SK-N-SH treated with all-trans-retinoic acid at 6 μM for 48 hours (cell line): ENCODE results near the gene RBMS1.

Experiments used
- ATAC-seq: fragments of 200-7000 bp; cut with Tn5 transposase; 3 replicates; pipeline ENCODE4 v1.9.1; 2020; ENCODE audit warnings: mild to moderate bottlenecking, moderate library complexity
- BACH2 ChIP-seq: fragments of 250-450 bp; sonication (Bioruptor Pico); IDR thresholded peaks from 2 replicates; pipeline ENCODE4 v1.9.0; 2021; ENCODE audit warnings: mild to moderate bottlenecking, borderline replicate concordance
- CREB5 ChIP-seq: fragments of 250-450 bp; sonication (Bioruptor Pico); IDR thresholded peaks from 2 replicates; pipeline ENCODE4 v1.5.1; 2020; ENCODE audit warnings: low read depth, mild to moderate bottlenecking, moderate library complexity
- CSDC2 ChIP-seq: fragments of 250-450 bp; sonication (Bioruptor Pico); IDR thresholded peaks from 2 replicates; pipeline ENCODE4 v1.5.0; 2020; ENCODE audit warnings: mild to moderate bottlenecking, moderate library complexity
- ESRRG ChIP-seq: fragments of 250-450 bp; sonication (Bioruptor Pico); IDR thresholded peaks from 2 replicates; pipeline ENCODE4 v1.6.1; 2021; ENCODE audit warnings: mild to moderate bottlenecking
- GLIS3 ChIP-seq: fragments of 250-450 bp; sonication (Bioruptor Pico); IDR thresholded peaks from 2 replicates; pipeline ENCODE4 v1.5.0; 2020; ENCODE audit warnings: mild to moderate bottlenecking, moderate library complexity
- ISL1 ChIP-seq: fragments of 250-450 bp; sonication (Bioruptor Pico); IDR thresholded peaks from 2 replicates; pipeline ENCODE4 v2.1.2; 2022; ENCODE audit warnings: mild to moderate bottlenecking, moderate library complexity
- OSR1 ChIP-seq: fragments of 250-450 bp; sonication (Bioruptor Pico); IDR thresholded peaks from 2 replicates; pipeline ENCODE4 v1.8.0; 2022; ENCODE audit warnings: moderate library complexity, mild to moderate bottlenecking, inconsistent platforms
- PPARA ChIP-seq: fragments of 250-450 bp; sonication (Bioruptor Pico); IDR thresholded peaks from 2 replicates; pipeline ENCODE4 v1.5.0; 2020; ENCODE audit warnings: mild to moderate bottlenecking, borderline replicate concordance
- RARB ChIP-seq: fragments of 250-450 bp; sonication (Bioruptor Pico); IDR thresholded peaks from 2 replicates; pipeline ENCODE4 v1.8.0; 2021; ENCODE audit warnings: mild to moderate bottlenecking, moderate library complexity
- SNAI2 ChIP-seq: fragments of 250-450 bp; sonication (Bioruptor Pico); IDR thresholded peaks from 2 replicates; pipeline ENCODE4 v1.5.0; 2020; ENCODE audit warnings: mild to moderate bottlenecking, moderate library complexity
- TCF4 ChIP-seq: fragments of 250-450 bp; sonication (Bioruptor Pico); IDR thresholded peaks from 2 replicates; pipeline ENCODE4 v1.8.0; 2021; ENCODE audit warnings: mild to moderate bottlenecking, moderate library complexity, borderline replicate concordance
- TOX ChIP-seq: fragments of 250-450 bp; sonication (Bioruptor Pico); IDR thresholded peaks from 2 replicates; pipeline ENCODE4 v1.8.0; 2021; ENCODE audit warnings: mild to moderate bottlenecking, moderate library complexity, borderline replicate concordance
- ZC3H10 ChIP-seq: fragments of 250-450 bp; sonication (Bioruptor Pico); IDR thresholded peaks from 2 replicates; pipeline ENCODE4 v1.5.1; 2021; ENCODE audit warnings: mild to moderate bottlenecking, moderate library complexity
- ZFP3 ChIP-seq: fragments of 250-450 bp; sonication (Bioruptor Pico); IDR thresholded peaks from 2 replicates; pipeline ENCODE4 v1.5.0; 2020; ENCODE audit warnings: mild to moderate bottlenecking, moderate library complexity
- ZFP30 ChIP-seq: fragments of 450-650 bp; formaldehyde crosslinking; IDR thresholded peaks from 2 replicates; pipeline ENCODE4 v1.5.0; 2022; ENCODE audit warnings: mild to moderate bottlenecking, moderate library complexity
- ZNF565 ChIP-seq: fragments of 450-650 bp; formaldehyde crosslinking; conservative IDR thresholded peaks from 2 replicates; pipeline ENCODE4 v1.5.0; 2020; ENCODE audit warnings: low read depth, mild to moderate bottlenecking, moderate library complexity
- ZNF70 ChIP-seq: fragments of 450-650 bp; formaldehyde crosslinking; IDR thresholded peaks from 2 replicates; pipeline ENCODE4 v1.5.0; 2020; ENCODE audit warnings: mild to moderate bottlenecking, moderate library complexity
- ZNF8 ChIP-seq: fragments of 450-650 bp; formaldehyde crosslinking; IDR thresholded peaks from 2 replicates; pipeline ENCODE4 v1.5.0; 2020; ENCODE audit warnings: mild to moderate bottlenecking, moderate library complexity
- TF ChIP-seq, protein P1 (sequence below): fragments of 250-450 bp; sonication (Bioruptor Pico); IDR thresholded peaks from 2 replicates; pipeline ENCODE4 v1.8.0; 2020; ENCODE audit warnings: mild to moderate bottlenecking, moderate library complexity, borderline replicate concordance
- TF ChIP-seq, protein P2 (sequence below): fragments of 250-450 bp; sonication (Bioruptor Pico); IDR thresholded peaks from 2 replicates; pipeline ENCODE4 v1.5.1; 2021; ENCODE audit warnings: mild to moderate bottlenecking, moderate library complexity
- TF ChIP-seq, protein P3 (sequence below): fragments of 250-450 bp; sonication (Bioruptor Pico); IDR thresholded peaks from 2 replicates; pipeline ENCODE4 v1.8.0; 2021; ENCODE audit warnings: low read depth, mild to moderate bottlenecking, moderate library complexity, borderline replicate concordance
- TF ChIP-seq, protein P4 (sequence below): fragments of 250-450 bp; sonication (Bioruptor Pico); IDR thresholded peaks from 2 replicates; pipeline ENCODE4 v1.5.0; 2020; ENCODE audit warnings: mild to moderate bottlenecking, moderate library complexity

Gene RBMS1

DNA sequence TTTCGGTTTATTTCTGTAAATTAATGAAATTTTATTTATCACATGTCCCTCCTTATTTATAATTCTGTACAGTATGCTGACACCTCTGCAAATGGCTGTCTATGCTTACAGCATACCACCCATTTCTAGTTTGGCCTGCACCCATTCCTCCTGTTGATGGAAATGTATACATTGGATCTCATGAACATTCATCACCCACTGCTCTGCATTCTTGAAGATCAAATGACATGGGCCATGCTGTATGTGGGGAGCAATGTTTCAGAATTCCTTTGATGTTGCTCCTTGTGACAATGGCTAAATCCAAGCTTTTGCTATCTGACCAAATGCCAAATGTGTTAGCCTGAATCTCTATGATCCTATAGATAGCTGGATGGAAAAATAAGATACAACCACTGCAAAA is 238.2 kb downstream of the RBMS1 start:
- ATAC-seq, result no peak
- TF ChIP-seq SNAI2 (CRISPR knock-in tag) (no peak), ZNF70 (CRISPR knock-in tag) (no peak), CSDC2 (no peak), GLIS3 (no peak), ZFP3 (CRISPR knock-in tag) (no peak), ZNF8 (CRISPR knock-in tag) (no peak), ESRRG (CRISPR knock-in tag) (no peak), TOX (no peak)
- TF ChIP-seq, protein P1, sequence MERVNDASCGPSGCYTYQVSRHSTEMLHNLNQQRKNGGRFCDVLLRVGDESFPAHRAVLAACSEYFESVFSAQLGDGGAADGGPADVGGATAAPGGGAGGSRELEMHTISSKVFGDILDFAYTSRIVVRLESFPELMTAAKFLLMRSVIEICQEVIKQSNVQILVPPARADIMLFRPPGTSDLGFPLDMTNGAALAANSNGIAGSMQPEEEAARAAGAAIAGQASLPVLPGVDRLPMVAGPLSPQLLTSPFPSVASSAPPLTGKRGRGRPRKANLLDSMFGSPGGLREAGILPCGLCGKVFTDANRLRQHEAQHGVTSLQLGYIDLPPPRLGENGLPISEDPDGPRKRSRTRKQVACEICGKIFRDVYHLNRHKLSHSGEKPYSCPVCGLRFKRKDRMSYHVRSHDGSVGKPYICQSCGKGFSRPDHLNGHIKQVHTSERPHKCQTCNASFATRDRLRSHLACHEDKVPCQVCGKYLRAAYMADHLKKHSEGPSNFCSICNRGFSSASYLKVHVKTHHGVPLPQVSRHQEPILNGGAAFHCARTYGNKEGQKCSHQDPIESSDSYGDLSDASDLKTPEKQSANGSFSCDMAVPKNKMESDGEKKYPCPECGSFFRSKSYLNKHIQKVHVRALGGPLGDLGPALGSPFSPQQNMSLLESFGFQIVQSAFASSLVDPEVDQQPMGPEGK (CRISPR knock-in tag), result no peak

DNA sequence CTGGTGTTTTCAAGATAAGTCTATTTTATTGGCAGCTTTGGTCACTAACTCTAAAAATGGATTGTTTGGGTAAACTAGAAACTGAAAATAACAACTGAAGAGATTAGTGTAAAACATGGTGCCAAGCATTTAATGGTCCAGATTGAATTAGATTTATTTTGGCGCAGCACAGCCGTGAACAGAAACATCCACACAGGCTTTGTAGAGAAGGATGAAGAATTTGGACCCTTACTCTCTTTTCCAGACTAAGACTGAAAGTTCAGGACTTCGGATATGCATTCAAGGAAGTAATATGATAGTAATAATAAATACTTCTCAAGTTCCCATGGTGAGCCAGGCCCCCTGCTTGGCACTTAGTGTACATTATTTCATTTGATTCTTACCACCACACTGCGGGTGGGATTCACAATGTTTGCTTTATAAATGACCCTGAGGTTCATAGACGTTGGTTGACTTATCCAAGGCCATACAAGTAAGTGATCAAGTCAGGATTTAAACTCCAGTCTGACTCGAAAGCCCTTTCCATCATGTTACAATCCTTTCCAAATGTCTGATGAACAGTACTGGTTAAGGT is 239.3 kb downstream of the RBMS1 start:
- TF ChIP-seq TCF4 (CRISPR knock-in tag), result no peak
- TF ChIP-seq ISL1, result no peak
- TF ChIP-seq ESRRG (CRISPR knock-in tag), result no peak
- TF ChIP-seq, protein P1 (CRISPR knock-in tag), result no peak
- TF ChIP-seq ZNF8 (CRISPR knock-in tag), result no peak
- no peak for ATAC-seq

DNA sequence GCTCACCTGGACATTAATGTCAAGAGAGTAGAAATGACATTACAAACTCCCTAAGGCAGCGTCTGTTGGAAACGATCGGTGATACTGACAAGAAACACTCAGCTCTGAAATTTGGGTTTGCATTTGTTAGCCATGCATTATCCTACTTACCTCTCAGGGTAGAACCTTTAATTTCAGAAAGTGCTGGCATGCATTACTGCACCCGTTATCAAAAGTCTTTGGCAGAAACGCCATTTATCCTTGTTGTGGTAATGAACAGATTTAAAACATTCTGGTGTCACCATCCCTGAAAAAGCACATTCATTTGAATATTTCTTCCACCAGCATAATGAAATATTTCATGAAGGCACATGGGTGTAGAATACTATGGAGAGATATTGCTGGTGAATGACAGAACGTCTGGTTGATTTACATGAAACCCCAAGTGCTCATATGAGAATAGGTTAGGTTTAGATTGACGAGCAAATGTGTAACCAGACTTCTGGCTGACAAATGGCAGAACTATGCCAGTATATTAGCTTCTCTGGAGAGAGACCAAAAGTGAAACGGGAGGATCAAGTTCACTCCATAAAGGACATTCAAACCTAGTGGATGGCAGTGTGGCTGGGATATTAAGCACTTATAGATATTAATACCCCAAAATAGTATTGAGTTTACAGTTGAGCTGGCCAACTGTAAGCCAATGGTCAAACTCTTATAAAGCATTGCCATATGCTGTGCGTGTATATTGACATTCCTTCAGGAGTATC is 240.0 kb downstream of the RBMS1 start:
- no peak for TF ChIP-seq ZNF565
- no peak for TF ChIP-seq OSR1 (CRISPR knock-in tag)
- TF ChIP-seq SNAI2 (CRISPR knock-in tag), result no peak
- no peak for TF ChIP-seq ZC3H10 (CRISPR knock-in tag)
- TF ChIP-seq ZFP30 (CRISPR knock-in tag), result no peak
- no peak for TF ChIP-seq ISL1
- TF ChIP-seq, protein P1 (CRISPR knock-in tag), result no peak
- TF ChIP-seq, protein P2, sequence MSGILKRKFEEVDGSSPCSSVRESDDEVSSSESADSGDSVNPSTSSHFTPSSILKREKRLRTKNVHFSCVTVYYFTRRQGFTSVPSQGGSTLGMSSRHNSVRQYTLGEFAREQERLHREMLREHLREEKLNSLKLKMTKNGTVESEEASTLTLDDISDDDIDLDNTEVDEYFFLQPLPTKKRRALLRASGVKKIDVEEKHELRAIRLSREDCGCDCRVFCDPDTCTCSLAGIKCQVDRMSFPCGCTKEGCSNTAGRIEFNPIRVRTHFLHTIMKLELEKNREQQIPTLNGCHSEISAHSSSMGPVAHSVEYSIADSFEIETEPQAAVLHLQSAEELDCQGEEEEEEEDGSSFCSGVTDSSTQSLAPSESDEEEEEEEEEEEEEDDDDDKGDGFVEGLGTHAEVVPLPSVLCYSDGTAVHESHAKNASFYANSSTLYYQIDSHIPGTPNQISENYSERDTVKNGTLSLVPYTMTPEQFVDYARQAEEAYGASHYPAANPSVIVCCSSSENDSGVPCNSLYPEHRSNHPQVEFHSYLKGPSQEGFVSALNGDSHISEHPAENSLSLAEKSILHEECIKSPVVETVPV (CRISPR knock-in tag), result no peak
- TF ChIP-seq TCF4 (CRISPR knock-in tag), result no peak
- no peak for TF ChIP-seq CREB5 (CRISPR knock-in tag)
- no peak for TF ChIP-seq ESRRG (CRISPR knock-in tag)
- no peak for TF ChIP-seq PPARA
- TF ChIP-seq, protein P3, sequence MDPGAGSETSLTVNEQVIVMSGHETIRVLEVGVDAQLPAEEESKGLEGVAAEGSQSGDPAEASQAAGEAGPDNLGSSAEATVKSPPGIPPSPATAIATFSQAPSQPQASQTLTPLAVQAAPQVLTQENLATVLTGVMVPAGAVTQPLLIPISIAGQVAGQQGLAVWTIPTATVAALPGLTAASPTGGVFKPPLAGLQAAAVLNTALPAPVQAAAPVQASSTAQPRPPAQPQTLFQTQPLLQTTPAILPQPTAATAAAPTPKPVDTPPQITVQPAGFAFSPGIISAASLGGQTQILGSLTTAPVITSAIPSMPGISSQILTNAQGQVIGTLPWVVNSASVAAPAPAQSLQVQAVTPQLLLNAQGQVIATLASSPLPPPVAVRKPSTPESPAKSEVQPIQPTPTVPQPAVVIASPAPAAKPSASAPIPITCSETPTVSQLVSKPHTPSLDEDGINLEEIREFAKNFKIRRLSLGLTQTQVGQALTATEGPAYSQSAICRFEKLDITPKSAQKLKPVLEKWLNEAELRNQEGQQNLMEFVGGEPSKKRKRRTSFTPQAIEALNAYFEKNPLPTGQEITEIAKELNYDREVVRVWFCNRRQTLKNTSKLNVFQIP, result no peak
- no peak for TF ChIP-seq BACH2 (CRISPR knock-in tag)
- no peak for TF ChIP-seq TOX
- TF ChIP-seq, protein P4, sequence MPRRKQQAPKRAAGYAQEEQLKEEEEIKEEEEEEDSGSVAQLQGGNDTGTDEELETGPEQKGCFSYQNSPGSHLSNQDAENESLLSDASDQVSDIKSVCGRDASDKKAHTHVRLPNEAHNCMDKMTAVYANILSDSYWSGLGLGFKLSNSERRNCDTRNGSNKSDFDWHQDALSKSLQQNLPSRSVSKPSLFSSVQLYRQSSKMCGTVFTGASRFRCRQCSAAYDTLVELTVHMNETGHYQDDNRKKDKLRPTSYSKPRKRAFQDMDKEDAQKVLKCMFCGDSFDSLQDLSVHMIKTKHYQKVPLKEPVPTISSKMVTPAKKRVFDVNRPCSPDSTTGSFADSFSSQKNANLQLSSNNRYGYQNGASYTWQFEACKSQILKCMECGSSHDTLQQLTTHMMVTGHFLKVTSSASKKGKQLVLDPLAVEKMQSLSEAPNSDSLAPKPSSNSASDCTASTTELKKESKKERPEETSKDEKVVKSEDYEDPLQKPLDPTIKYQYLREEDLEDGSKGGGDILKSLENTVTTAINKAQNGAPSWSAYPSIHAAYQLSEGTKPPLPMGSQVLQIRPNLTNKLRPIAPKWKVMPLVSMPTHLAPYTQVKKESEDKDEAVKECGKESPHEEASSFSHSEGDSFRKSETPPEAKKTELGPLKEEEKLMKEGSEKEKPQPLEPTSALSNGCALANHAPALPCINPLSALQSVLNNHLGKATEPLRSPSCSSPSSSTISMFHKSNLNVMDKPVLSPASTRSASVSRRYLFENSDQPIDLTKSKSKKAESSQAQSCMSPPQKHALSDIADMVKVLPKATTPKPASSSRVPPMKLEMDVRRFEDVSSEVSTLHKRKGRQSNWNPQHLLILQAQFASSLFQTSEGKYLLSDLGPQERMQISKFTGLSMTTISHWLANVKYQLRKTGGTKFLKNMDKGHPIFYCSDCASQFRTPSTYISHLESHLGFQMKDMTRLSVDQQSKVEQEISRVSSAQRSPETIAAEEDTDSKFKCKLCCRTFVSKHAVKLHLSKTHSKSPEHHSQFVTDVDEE (CRISPR knock-in tag), result no peak
- TF ChIP-seq GLIS3, result no peak
- no peak for TF ChIP-seq RARB (CRISPR knock-in tag)
- TF ChIP-seq, all 23 proteins: peak for 0
- peak; percentile 64 for ATAC-seq
